HG03565 (cell line): ENCODE results near the gene TMEM187.

Experiments used
- ATAC-seq: cut with Tn5 transposase; IDR thresholded peaks from one replicate; pipeline ENCODE4 v1.9.1; 2021; ENCODE audit warnings: mild to moderate bottlenecking, moderate library complexity; ENCODE audit not compliant: unreplicated experiment

Gene TMEM187

GRCh38 chrX:154032653-154033052, 60.1 kb downstream of the TMEM187 start:
- no peak for ATAC-seq
